SK-N-SH treated with all-trans-retinoic acid at 6 μM for 48 hours (cell line): ENCODE measurements around the gene ARL14.

Experiments used
- ARNTL ChIP-seq: fragments of 450-650 bp; formaldehyde crosslinking; IDR thresholded peaks from 2 replicates; pipeline ENCODE4 v1.5.0; 2020; ENCODE audit warnings: low read depth, mild to moderate bottlenecking, moderate library complexity, borderline replicate concordance
- PPARA ChIP-seq: fragments of 250-450 bp; sonication (Bioruptor Pico); IDR thresholded peaks from 2 replicates; pipeline ENCODE4 v1.5.0; 2020; ENCODE audit warnings: mild to moderate bottlenecking, borderline replicate concordance
- ZNF565 ChIP-seq: fragments of 450-650 bp; formaldehyde crosslinking; conservative IDR thresholded peaks from 2 replicates; pipeline ENCODE4 v1.5.0; 2020; ENCODE audit warnings: low read depth, mild to moderate bottlenecking, moderate library complexity
- ZNF70 ChIP-seq: fragments of 450-650 bp; formaldehyde crosslinking; IDR thresholded peaks from 2 replicates; pipeline ENCODE4 v1.5.0; 2020; ENCODE audit warnings: mild to moderate bottlenecking, moderate library complexity
- TF ChIP-seq, protein P1 (sequence below): fragments of 250-450 bp; sonication (Bioruptor Pico); IDR thresholded peaks from 2 replicates; pipeline ENCODE4 v1.5.1; 2020; ENCODE audit warnings: low read depth, mild to moderate bottlenecking, moderate library complexity
- TF ChIP-seq, protein P2 (sequence below): fragments of 250-450 bp; sonication (Bioruptor Pico); IDR thresholded peaks from 2 replicates; pipeline ENCODE4 v1.8.0; 2020; ENCODE audit warnings: mild to moderate bottlenecking, moderate library complexity, borderline replicate concordance

DNA sequence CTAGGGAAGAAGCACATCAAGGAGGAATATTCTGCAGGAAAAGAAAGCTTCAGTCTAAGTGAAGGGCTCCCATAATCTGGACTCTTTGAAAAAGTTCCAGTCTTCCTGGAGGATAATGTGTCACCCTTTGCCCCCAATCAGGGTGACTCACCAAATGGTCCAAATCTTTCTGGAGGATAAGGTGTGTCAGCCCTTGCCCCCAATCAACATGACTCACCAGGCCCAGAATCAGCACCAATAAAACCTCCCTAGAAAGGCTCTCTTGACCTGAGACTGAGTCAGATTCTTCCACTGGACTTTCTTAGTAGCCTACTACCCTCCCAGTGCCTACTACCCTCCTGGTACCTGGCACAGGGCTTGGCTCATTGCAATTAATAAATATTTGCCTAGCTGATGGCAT lies 9.5 kb upstream of the ARL14 start:
- TF ChIP-seq, protein P1, sequence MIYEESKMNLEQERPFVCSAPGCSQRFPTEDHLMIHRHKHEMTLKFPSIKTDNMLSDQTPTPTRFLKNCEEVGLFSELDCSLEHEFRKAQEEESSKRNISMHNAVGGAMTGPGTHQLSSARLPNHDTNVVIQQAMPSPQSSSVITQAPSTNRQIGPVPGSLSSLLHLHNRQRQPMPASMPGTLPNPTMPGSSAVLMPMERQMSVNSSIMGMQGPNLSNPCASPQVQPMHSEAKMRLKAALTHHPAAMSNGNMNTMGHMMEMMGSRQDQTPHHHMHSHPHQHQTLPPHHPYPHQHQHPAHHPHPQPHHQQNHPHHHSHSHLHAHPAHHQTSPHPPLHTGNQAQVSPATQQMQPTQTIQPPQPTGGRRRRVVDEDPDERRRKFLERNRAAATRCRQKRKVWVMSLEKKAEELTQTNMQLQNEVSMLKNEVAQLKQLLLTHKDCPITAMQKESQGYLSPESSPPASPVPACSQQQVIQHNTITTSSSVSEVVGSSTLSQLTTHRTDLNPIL (CRISPR knock-in tag), result no peak
- TF ChIP-seq ARNTL (CRISPR knock-in tag) (no peak), ZNF70 (no peak), ZNF565 (CRISPR knock-in tag) (no peak), PPARA (CRISPR knock-in tag) (no peak)
- TF ChIP-seq, protein P2, sequence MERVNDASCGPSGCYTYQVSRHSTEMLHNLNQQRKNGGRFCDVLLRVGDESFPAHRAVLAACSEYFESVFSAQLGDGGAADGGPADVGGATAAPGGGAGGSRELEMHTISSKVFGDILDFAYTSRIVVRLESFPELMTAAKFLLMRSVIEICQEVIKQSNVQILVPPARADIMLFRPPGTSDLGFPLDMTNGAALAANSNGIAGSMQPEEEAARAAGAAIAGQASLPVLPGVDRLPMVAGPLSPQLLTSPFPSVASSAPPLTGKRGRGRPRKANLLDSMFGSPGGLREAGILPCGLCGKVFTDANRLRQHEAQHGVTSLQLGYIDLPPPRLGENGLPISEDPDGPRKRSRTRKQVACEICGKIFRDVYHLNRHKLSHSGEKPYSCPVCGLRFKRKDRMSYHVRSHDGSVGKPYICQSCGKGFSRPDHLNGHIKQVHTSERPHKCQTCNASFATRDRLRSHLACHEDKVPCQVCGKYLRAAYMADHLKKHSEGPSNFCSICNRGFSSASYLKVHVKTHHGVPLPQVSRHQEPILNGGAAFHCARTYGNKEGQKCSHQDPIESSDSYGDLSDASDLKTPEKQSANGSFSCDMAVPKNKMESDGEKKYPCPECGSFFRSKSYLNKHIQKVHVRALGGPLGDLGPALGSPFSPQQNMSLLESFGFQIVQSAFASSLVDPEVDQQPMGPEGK (CRISPR knock-in tag), result no peak
